Esophagus squamous epithelium (tissue), 5 donors: ENCODE measurements around the gene SDC4. TPM values are rescaled to one million over a fixed set of nuclear protein-coding genes. Genes with fewer than 3 reads are reported as not detected.

Experiments
- DNase-seq: peaks from one replicate; lab custom pipeline; 2025; lab: John Stamatoyannopoulos, UW
- H3K27ac ChIP-seq, 4 donors: fragments of 200-600 bp; sonication (generic); one replicate each; pipeline ENCODE4 v1.5.1; 2016 to 2019; ENCODE audit warnings: mild to moderate bottlenecking in 1 of 4
- H3K27me3 ChIP-seq, 4 donors: fragments of 200-600 bp; sonication (generic); 1 replicate in 3 of 4; 2 replicates in 1 of 4; pipeline versions ENCODE4 v1.5.1 to v1.6.0; 2017 to 2021; ENCODE audit warnings: antibody characterized with exemption in 1 of 4
- H3K36me3 ChIP-seq, 3 donors: fragments of 200-600 bp; sonication (generic); one replicate each; pipeline ENCODE4 v1.5.1; 2016 to 2019
- H3K4me1 ChIP-seq, 3 donors: fragments of 200-600 bp; sonication (generic); one replicate each; pipeline ENCODE4 v1.5.1; 2017 to 2019
- H3K4me3 ChIP-seq, 4 donors: fragments of 200-600 bp; sonication (generic); 1 replicate in 3 of 4; 2 replicates in 1 of 4; pipeline ENCODE4 v1.5.1; 2016 to 2019; ENCODE audit warnings: mild to moderate bottlenecking in 2 of 4, moderate library complexity in 1 of 4
- H3K9me3 ChIP-seq, 3 donors: fragments of 200-600 bp; sonication (generic); one replicate each; pipeline ENCODE4 v1.5.1; 2016 to 2019
- POLR2A ChIP-seq, 4 donors: fragments of 450-650 bp; IDR thresholded peaks; one replicate each; pipeline ENCODE4 v1.6.1; 2017; ENCODE audit warnings: antibody characterized with exemption in 4 of 4, mild to moderate bottlenecking in 4 of 4, moderate library complexity in 3 of 4
- WGBS, 2 donors: methylation state at CpG; one replicate each; pipeline ENCODE4 v1.1.5; 2018; 5-methylcytosine and 5-hydroxymethylcytosine counted together
- intact Hi-C: fragments of 100-400 bp; cut with DNase I; formaldehyde crosslinking; loops from one replicate; pipeline ENCODE4 v1.15.0; 2022
- total RNA-seq, 4 donors: library from RNA; depleted of rRNA; stranded (reverse); fragments of >200 nt; gene quantifications; one replicate each; pipeline ENCODE4 v1.1.0, GENCODE V29; 2016
- TF ChIP-seq, protein P1 (sequence below), 6 experiments: fragments of 450-650 bp in 4 of 6; fragments of 200-600 bp in 2 of 6; sonication (generic) in 2 of 6; IDR thresholded peaks; one replicate each; pipeline ENCODE4 v1.5.1; 2016 to 2019; ENCODE audit warnings: antibody characterized with exemption in 6 of 6, mild to moderate bottlenecking in 4 of 6, moderate library complexity in 4 of 6
- donor health status: DM: yes; HTN: yes; CAD: no.

Gene SDC4
- total RNA-seq, 4 donors from 2014 or later: 88.1 to 174 (median 120) TPM

DNA sequence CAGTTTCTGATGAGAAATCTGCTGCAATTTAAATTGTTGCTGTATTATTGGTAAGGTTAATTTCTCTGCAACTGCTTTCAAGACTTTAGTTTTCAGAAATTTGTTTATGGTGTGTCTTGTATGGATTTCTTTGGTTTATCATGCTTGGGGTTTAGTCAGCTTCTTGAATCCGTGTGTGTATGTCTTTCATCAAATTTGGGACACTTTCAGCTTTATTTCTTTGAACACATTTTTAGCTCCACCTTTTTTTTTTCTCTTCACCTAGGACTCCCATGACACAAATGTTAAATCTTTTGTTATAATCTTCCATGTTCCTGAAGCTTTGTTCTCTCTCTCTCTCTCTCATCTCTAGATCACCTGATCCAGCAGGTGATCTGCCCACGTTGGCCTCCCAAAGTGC lies 43.3 kb upstream of the SDC4 start:
- H3K36me3 ChIP-seq: peaks cover 0 to 8% (median 0%) of the 10 kb centered on the region in 3 donors
- 53 to 60% methylated on average over 2 of the region's 2 CpGs for WGBS, 2 donors
- no peak overlapping the region for H3K4me3 ChIP-seq
- TF ChIP-seq, protein P1, sequence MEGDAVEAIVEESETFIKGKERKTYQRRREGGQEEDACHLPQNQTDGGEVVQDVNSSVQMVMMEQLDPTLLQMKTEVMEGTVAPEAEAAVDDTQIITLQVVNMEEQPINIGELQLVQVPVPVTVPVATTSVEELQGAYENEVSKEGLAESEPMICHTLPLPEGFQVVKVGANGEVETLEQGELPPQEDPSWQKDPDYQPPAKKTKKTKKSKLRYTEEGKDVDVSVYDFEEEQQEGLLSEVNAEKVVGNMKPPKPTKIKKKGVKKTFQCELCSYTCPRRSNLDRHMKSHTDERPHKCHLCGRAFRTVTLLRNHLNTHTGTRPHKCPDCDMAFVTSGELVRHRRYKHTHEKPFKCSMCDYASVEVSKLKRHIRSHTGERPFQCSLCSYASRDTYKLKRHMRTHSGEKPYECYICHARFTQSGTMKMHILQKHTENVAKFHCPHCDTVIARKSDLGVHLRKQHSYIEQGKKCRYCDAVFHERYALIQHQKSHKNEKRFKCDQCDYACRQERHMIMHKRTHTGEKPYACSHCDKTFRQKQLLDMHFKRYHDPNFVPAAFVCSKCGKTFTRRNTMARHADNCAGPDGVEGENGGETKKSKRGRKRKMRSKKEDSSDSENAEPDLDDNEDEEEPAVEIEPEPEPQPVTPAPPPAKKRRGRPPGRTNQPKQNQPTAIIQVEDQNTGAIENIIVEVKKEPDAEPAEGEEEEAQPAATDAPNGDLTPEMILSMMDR (IDR thresholded peaks at IDR 0.05): no peak
- no peak for TF ChIP-seq POLR2A (IDR thresholded peaks at IDR 0.05)
- H3K4me1 ChIP-seq: no peaks in the 10 kb centered on the region
- no peaks in the 10 kb centered on the region for H3K27me3 ChIP-seq
- no peaks in the 10 kb centered on the region for H3K9me3 ChIP-seq
- intact Hi-C loops: no loop called here
- H3K27ac ChIP-seq: no peak overlapping the region
- no peak for DNase-seq

- DNase-seq: no peak
- H3K27me3 ChIP-seq: no peaks in the 10 kb centered on the region
- intact Hi-C loops: no loop called here
- 91 to 92% methylated on average over 2 of the region's 2 CpGs for WGBS, 2 donors
- no peak overlapping the region for H3K4me3 ChIP-seq
- H3K27ac ChIP-seq: no peak overlapping the region
- no peaks in the 10 kb centered on the region for H3K4me1 ChIP-seq
- no peaks in the 10 kb centered on the region for H3K9me3 ChIP-seq
- TF ChIP-seq, protein P1 (IDR thresholded peaks at IDR 0.05): no peak
- TF ChIP-seq POLR2A (IDR thresholded peaks at IDR 0.05): no peak
- peaks cover 0 to 8% (median 0%) of the 10 kb centered on the region in 3 donors for H3K36me3 ChIP-seq
These were observed 42.7 kb upstream of the SDC4 start for GRCh38 chr20:45390931-45391330.

DNA sequence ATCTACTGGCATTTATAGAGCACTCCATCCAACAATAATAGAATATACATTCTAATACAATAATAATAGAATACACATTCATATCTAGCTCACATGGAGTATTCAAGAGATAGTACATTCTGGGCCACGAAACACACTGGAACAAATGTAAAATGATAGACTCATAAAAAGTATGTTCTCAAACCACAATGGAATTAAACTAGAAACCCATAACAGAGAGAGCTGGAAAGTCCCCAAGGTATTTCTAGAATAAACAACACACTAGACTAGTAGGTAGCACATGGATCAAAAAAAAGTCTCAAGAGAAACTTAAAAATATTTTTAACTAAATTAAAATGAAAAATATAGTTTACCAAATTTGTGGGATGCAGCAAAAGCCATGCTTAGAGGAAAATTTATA lies 39.0 kb upstream of the SDC4 start:
- 64 to 90% methylated on average over 1 of the region's 1 CpG for WGBS, 2 donors
- no peak for DNase-seq
- H3K9me3 ChIP-seq: no peaks in the 10 kb centered on the region
- no peaks in the 10 kb centered on the region for H3K4me1 ChIP-seq
- no peak overlapping the region for H3K4me3 ChIP-seq
- H3K27ac ChIP-seq: no peak overlapping the region
- H3K36me3 ChIP-seq: no peaks in the 10 kb centered on the region
- intact Hi-C loops: no loop called here
- no peaks in the 10 kb centered on the region for H3K27me3 ChIP-seq
- TF ChIP-seq, protein P1 (IDR thresholded peaks at IDR 0.05): no peak
- TF ChIP-seq POLR2A (IDR thresholded peaks at IDR 0.05): no peak

GRCh38 chr20:45378191-45378590 lies 30.0 kb upstream of the SDC4 start, which contains the start of gene TP53TG5:
Gene TP53TG5 (minus strand): TSS chr20:45378325. CDS start chr20:45378236, 89 bp downstream.
- intact Hi-C loops: loop anchor here (5.0 kb wide), 1 partner anchor 59 kb away; no protein-coding TSS in a partner anchor
- H3K27ac ChIP-seq: no peak within 1 kb of the TSS
- TF ChIP-seq POLR2A (IDR thresholded peaks at IDR 0.05): no peak
- TF ChIP-seq, protein P1 (IDR thresholded peaks at IDR 0.05): no peak
- H3K4me1 ChIP-seq: peaks cover under 1 to 10% (median 8%) of the 10 kb centered on the region in 3 donors
- no peak within 1 kb of the TSS for H3K4me3 ChIP-seq
- DNase-seq: no peak
- no peaks in the 10 kb centered on the region for H3K27me3 ChIP-seq
- H3K9me3 ChIP-seq: no peaks in the 10 kb centered on the region
- peaks cover 0 to 11% (median 5%) of the 10 kb centered on the region in 3 donors for H3K36me3 ChIP-seq
- 94 to 100% methylated on average over 1 of the region's 1 CpG for WGBS, 2 donors

DNA sequence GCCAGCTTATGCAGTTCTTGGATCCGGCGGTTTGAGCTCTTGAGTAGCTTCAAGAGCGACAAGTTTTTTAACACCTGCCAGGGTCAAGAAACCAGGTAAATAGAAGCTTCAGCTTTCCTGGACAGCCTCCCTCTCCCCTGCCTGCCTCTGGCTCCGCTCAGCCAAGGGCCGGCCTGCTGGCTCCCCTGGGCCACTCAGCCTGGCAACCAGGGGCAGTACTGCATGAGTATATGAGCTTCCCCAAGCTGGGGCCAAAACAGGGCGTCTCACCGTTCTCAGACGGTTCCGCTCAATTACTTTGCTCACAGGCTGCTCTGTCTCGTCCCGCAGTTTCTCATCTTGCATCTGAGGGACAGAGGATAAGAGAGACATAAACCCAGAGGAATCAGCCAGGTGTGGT lies 29.0 kb upstream of the SDC4 start:
- no peak for TF ChIP-seq POLR2A (IDR thresholded peaks at IDR 0.05)
- TF ChIP-seq, protein P1 (IDR thresholded peaks at IDR 0.05): no peak
- Histone ChIP-seq H3K4me3 (no peak overlapping the region), H3K27ac (no peak overlapping the region), H3K36me3 (peaks cover 0 to 11% (median 5%) of the 10 kb centered on the region in 3 donors), H3K4me1 (peaks cover 6 to 20% (median 13%) of the 10 kb centered on the region in 3 donors), H3K27me3 (no peaks in the 10 kb centered on the region), H3K9me3 (no peaks in the 10 kb centered on the region)
- DNase-seq: no peak
- intact Hi-C loops: loop anchor here (5.0 kb wide), 1 partner anchor 60 kb away; no protein-coding TSS in a partner anchor
- 67 to 80% methylated on average over 3 to 11 of the region's 11 CpGs for WGBS, 2 donors
